ENCODE data around the gene ADPRHL1.

DNA sequence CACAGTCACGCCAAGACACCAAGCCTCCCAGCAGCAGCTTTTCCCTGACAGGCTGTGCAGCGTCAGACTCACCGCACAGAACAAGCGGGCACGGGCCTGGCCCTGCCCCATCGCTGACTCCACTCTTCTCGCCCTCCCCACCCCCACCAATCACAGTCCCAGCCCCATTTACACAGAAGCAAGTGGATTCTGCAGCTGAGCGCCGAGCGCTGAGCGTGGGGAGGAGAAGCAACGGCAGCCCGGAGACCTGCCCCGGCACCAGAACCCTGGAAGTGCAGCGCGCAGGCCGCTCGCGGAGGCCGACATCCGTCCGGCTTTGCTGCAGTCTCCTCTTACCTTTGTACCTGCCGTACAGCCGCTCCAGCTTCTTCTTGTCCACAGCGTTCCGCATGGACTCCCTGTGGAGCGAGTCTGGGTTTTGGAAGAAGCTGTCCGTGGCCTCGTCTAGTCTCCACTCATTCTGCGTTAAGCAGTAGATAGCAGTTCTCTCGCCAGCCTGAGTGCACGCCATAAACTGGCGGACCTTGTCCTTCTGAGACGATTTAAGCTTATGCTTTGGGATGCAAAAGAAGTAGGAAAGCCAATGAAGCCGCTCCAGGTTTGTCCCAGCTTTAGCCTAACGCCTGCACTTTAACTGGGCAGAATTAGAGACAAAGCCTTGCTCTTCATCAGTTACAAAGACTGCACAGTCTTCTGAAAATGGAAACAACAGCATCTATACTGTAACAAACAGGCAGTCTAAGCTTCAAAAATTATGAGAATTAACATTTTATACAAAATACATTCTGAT lies 30.4 kb upstream of the ADPRHL1 start:
- TF ChIP-seq, protein P1, sequence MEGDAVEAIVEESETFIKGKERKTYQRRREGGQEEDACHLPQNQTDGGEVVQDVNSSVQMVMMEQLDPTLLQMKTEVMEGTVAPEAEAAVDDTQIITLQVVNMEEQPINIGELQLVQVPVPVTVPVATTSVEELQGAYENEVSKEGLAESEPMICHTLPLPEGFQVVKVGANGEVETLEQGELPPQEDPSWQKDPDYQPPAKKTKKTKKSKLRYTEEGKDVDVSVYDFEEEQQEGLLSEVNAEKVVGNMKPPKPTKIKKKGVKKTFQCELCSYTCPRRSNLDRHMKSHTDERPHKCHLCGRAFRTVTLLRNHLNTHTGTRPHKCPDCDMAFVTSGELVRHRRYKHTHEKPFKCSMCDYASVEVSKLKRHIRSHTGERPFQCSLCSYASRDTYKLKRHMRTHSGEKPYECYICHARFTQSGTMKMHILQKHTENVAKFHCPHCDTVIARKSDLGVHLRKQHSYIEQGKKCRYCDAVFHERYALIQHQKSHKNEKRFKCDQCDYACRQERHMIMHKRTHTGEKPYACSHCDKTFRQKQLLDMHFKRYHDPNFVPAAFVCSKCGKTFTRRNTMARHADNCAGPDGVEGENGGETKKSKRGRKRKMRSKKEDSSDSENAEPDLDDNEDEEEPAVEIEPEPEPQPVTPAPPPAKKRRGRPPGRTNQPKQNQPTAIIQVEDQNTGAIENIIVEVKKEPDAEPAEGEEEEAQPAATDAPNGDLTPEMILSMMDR (IDR thresholded peaks at IDR 0.05; ENCODE audit: low read length): no peak
- no peak for TF ChIP-seq EZH2phosphoT487 (IDR thresholded peaks at IDR 0.05; ENCODE audit: low read length)
- TF ChIP-seq EZH2 (optimal IDR thresholded peaks at IDR 0.05; ENCODE audit: low read depth, low read length): no peak

Data from MM.1S (cell line).